GM19372 (cell line): Measurements from ENCODE around the gene SMURF1.
"Not testable (repeated sequence)": the region's sequence is repeated elsewhere in the genome, so short reads cannot be mapped to it uniquely, and the experiment has no call there.

Source experiments
- ATAC-seq: cut with Tn5 transposase; IDR thresholded peaks from one replicate; pipeline ENCODE4 v1.9.1; 2021; ENCODE audit warnings: mild to moderate bottlenecking, low read depth, moderate library complexity; ENCODE audit not compliant: unreplicated experiment

Gene SMURF1

DNA sequence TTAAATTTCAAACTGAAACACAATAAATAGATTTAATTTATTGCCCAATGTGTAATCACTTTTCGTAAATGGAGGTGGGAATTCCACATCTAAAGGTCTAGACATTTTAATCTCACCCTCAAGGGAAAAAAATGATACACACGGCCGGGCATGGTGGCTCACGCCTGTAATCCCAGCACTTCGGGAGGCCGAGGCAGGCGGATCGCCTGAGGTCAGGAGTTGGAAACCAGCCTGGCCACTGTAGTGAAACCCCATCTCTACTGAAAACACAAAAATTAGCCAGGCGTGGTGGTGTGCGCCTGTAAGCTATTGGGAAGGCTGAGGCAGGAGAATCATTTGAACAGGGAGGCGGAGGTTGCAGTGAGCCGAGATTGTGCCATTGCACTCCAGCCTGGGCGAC is 42.4 kb downstream of the SMURF1 start:
- not testable (repeated sequence) for ATAC-seq

DNA sequence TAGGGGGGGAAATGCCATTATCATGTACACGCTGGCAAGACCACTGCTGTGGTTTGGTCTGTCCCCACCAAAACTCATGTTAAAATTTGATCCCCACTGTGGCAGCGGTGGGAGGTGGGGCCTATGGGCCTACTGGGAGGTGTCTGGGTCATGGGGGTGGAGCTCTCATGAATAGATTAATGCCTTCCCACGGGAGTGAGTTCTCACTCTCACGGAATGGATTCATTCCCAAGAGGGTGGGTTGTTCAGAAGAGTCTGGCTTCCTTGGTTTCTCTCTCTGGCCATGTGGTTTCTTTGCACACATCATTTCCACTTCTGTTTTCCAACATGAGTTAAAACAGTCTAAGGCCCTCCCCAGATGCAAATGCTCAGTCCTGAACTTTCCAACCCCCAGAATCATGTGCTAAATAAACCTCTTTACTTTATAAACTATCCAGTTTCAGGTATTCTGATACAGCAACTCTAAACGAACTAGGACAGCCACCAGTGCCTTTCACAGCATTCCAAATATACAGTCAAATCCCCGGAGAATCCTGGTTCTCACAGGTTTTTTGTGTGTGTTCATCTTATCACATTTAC is 44.3 kb downstream of the SMURF1 start:
- no peak for ATAC-seq

DNA sequence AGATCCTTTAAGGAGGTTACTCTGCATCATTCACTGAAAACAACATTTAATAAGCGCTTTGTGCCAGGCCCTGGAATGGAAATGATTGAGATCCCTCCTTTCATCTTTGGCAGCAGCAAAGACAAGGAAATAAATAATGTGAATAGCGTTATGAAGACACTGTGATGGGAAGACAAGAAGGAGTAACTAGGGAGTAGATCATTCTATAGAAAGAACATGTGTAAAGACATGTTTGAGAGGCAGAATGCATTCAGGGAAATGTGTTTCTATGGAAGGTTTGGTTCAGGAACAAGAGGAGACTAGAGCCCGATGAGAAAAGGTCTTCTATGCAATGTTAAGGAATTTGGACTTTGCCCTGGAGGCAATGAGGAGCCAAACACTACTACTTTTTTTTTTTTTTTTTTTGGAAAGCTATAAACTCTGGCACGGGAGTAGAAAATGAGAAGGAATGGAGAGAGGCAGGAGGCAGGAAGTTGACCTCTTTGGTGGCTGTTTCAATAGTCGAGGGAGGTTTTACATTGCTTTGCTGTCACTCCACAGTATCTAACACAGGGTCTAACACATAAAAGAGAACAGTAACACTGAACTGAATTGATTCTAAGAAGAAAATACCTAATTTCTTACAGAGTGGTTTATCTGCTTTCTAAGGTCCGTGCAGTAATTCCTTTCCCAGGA is 44.9 kb downstream of the SMURF1 start:
- no peak for ATAC-seq

DNA sequence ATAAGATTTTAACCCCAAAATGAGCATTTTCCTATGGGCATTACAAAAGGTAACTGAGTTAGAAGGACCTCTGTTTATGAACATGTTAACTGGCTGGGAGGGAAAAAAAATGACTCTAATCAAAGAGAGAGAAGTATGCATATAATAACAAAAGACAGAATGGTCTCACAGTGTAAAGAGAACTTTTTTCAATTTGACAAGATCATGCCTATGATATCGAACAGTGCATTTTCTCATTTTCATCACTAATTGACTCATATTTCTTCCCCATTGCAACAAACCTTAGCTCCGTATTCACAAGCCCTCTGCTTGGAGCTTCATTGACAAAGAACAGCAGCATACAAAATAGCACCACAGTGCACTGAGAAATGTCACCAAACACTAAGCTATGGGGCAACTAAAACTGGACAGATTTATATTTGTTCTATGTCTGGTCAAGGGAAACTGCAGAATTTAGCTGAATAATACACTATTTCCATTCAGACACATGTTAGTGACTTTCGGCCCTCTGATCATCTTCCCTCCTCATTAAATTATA is 45.6 kb downstream of the SMURF1 start:
- ATAC-seq: no peak

DNA sequence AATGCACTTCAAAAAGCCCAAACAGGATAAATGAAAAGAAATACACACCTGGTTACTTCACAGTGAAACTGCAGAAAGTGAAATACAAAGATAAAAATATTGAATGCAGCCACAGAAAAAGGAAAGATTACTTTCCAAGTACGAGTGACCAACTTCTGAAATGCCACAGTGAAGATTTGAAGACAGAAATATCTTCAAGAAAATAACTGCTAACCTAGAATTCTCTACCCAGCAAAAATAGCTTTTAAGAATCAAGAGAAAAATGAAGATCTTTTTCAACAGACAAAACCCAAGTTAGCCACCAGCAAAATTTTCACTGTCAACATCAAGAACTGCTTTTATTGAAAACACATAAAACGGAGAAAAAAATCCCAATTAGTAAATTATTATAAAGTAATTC is 46.2 kb downstream of the SMURF1 start:
- no peak for ATAC-seq

DNA sequence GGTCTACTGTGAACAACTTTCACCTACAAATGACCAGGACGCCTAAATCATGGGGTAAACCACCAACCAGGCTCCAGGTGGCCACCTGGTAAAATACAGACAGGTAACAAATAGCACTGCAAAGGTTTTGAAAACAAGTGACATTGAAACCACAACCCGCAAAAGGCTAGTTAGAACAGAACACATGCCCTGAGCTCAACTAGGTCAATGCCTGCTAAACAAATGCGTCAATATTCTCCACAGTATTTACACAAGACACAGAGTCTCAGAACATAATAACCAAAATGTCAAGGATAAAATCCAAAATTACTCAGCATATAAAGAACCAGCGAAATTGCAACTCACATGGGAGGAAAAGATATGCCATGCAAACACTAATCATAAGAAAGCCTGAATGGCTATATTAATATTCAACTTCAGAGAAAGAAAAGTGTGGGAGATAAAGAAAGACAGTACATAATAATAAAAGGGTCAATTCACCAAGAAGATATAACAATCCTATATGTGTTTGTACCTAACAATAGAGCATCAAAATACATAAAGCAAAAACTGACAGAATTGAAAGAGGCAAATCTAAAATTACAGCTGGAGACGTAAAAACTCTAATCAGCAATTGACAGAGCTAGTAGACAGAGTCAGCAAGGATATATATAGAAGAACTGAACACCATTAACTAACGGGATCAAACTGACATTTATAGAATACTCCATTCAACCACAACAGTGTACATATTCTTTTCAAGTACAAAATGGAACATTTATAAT is 47.6 kb downstream of the SMURF1 start:
- ATAC-seq: no peak

DNA sequence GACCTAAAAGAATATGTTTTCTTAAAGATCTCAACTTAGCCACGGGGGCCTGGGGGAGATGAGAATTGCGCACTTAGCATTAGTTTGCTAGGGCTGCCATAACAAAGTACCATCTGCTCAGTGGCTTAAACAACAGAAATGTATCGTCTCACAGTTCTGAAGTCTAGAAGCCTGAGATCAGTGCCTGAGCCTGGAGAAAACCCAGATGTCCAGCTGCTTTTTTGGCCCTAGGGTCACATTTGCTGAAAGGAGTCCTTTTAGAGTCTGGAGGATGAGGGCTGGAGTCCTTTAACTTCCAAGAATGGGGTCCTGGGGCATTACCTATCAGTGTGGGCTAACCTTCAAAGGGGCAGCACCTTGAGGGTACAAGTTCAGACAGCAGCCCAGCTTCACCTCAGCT is 48.2 kb downstream of the SMURF1 start:
- no peak for ATAC-seq

DNA sequence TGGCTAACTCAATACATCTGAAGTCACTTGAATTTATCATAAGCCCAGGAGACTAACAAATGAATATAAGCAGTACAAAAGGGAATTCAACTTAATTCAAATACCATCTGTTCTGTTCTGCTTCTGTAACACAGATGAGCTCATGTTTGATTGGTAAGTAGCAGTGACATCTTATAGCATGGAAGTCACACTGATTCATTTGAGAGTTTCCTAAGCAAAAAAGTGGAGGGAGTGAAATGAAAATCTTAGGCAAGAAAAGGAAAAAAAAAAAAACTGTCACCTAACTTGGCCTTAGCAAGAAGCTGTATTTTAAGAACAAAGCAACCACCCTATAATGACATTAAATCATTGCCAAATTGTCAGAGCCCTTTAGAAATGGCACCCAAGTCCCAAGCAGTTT is 49.5 kb downstream of the SMURF1 start:
- ATAC-seq: no peak

DNA sequence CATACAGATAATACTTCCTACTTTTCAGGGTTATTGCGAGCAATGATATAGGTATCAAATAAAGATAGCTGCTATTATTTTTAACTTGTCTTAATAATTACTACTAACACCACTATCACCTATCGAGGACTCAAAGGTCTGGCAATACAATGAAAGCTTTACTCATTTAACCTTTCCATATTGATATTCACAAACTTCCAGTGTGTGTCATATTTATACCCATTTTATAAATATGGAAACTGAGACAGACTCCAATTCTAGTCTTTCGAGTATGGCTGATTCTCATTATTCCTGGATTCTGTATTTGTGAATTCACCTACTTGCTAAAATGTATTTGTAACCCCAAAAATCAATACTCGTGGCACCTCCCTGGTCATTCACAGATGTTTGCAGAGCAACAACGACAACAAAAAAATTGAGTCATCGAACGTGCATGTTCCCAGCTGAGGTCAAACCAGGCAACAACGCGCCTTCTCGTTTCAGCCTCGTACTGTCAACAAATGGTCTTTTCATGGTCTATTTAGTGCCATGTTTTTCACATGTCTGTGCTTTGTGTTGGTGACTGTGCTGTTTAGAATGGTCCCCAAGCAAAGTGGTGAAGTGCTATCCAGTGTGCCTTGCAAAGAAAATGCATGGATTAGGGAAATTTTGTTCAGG is 51.7 kb downstream of the SMURF1 start:
- ATAC-seq: no peak

DNA sequence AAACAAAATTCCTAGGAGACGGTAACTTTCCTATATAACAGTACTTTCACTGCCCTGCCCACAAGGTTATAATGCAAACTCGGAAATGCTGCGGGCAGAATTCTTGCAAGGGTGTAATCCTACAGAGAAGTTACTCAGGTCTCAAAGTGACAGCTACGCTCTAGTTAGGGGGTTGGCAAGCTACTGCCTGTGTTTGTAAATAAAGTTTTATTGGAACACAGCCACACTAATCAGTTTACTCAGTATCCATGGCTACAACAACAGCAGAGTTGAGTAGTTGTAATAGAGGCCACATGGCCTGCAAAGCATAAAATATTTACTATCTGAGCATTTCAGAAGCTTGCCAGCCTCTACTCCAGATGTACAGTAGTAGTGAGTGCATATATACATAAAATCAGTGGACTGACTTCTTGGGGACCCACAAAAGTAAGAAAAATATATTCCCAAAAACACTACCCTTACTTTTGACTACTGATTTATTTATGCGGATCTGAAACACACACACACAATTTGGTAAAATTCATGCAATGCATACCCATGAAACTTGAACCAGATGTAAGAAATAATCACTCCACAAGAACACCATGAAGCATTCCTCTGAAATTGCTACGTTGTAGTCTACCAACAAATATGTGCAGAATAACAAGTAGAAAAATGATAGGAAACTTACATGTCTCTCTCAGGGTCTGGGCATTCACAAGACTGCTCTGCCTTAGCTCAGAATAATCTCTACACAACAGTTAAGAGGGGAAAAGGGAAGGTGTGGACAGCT is 53.0 kb downstream of the SMURF1 start:
- ATAC-seq: no peak

DNA sequence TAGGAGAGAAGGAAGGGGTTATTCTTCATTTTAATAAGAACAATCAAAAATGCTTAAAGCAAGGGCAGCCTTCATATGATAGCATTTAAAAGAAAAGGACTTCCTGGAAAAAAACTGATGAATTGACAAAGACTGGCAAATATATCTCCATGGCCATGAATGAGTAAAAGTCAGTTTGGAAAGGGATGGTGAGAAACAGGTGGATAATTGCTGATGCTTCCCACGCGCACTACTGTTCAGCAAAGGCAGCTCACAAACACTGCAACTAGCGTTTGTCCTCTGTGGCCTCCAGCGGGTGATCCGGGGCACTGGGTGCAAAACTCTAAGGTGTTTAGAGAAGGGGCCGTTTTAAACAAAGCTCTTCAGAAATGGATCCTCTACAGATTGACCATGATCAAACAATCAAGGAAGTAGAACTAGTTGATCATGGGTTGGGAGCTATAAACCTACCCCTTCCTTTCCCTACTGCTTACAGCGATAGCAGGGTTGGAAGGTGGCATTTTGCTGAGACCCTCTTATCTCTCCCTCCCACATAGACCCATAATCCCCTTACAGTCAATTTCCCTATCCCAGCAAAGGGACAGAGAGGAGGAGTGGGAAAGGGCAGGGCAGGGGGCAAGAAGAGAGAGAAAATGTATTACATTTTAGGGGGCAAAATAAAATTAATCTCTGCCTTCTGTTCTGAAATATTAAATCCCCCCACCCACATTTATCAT is 53.8 kb downstream of the SMURF1 start:
- ATAC-seq: no peak

DNA sequence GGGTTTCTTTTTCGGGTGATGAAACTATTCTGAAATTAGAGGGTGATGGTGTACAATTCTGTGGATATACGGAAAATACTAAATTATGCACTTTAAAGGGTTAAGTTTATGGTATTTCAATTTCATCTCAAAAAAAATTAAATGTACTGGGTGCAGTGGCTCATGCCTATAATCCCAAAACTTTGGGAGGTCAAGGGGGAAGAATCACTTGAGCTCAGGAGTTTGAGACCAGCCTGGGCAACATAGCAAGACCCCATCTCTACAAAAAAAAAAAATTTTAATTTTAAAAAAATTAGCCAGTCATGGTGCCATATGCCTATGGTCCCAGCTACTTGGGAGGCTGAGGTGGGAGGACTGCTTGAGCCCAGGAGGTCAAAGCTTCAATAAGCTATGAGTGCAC is 57.0 kb downstream of the SMURF1 start:
- no peak for ATAC-seq

DNA sequence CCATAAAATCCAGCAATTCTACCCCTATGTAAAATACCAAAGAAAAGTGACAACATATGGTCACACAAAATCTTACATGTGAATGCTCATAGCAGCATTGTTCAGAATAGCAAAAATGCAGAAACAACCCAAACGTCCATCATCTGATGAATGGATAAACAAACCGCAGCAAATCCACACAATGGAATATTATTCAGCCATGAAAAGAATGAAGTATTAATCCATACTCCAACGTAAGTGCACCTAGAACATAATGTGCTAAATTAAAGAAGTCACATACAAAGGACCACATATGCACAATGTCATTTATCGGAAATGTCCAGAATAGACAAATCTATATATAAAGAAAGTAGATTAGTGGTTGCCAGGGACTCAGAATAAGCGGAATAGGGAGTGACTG is 57.4 kb downstream of the SMURF1 start:
- ATAC-seq: no peak

DNA sequence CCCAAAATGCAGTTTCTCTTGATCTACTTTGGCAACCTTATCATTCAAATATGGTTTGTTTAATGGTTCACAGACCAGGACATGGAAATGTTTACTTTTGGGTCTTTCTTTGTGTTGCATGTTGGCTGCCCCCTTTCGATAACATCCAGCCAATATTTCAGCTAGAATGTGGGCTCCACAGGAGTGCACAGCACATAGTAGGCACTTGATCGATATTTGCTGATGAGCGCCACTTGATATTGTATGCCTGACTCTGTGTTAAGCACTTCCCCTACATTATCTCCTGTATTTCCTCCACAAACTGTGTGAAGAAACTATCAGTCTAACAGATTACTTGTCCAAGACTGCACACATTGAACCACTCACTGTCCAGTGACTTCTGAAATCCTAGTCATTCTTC is 60.2 kb downstream of the SMURF1 start:
- ATAC-seq: no peak

DNA sequence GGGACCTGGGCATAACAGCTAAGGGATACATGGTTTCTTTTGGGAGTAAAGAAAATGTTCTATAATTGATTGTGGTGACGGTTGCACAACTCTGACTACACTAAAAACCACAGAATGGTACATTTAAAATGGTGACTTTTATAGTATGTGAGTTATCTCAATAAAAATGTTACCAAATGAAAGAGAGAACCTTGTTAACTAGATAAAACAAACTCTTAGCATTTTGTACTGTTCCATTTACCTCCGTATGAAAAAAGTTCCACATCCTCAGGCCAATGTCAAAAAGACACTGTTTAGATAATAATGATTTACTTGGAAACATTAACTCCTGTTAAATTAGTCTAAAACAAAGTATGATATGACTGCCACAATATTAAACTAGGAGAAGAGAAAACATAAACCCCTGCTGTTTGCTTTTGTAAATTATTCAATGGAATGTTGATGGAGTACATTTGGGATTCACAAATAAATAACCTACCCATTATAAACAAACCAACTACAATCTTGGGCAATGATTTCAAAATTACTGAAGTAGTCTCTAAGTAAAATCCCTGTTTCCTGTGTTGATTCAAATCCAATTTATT is 60.7 kb downstream of the SMURF1 start:
- no peak for ATAC-seq

DNA sequence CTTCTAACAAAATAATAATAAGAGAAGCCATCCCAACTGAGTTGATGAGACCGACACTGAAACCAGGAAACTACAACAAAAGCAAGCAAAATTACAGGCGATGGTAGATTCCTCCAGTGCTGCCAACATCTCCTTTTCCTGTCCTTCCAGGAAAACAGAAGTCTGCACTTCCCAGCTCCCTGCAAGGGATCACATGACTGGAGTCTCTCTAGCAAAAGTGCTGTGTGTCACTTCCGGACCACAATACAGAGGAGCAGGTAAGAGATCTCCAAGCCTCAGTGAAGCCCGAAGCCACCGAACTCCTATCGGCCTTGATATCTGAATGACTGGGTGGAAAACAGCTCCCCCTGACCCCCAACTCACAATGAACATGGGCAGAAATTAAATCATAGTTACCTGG is 63.2 kb downstream of the SMURF1 start:
- no peak for ATAC-seq

DNA sequence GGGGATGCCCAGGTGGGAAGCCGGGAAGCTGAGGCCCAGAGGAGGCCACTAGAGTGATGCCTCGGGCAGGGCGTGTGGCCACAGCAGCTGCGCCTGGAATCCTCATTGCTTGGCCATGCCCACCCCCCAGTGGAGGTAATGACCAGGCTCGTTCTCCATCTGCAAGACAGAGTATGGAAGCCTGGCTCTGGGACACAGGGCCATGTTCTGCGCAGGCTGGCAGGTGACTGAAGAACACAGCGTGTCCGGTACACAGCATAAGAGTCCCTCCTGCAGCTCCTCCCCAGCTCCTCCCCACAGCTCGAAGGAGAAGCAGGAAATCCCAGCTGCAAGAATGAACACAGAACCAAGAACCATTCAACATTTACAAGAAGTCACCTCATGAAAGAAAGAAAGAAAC is 64.8 kb downstream of the SMURF1 start:
- no peak for ATAC-seq

DNA sequence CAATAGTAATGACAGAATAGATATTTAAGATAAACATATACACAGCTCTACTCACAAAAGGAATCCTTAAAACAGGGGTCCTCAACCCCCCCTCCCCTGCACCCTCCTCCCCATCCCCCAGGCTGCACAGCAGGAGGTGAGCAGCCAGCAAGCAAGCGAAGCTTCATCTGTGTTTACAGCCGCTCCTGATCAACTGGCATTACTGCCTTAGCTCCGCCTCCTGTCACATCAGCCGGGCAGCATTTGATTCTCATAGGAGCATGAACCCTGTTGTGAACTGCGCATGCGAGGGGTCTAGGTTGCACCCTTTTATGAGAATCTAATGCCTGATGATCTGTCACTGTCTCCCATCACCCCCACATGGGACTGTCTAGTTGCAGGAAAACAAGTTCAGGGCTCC is 65.5 kb downstream of the SMURF1 start:
- ATAC-seq: no peak

DNA sequence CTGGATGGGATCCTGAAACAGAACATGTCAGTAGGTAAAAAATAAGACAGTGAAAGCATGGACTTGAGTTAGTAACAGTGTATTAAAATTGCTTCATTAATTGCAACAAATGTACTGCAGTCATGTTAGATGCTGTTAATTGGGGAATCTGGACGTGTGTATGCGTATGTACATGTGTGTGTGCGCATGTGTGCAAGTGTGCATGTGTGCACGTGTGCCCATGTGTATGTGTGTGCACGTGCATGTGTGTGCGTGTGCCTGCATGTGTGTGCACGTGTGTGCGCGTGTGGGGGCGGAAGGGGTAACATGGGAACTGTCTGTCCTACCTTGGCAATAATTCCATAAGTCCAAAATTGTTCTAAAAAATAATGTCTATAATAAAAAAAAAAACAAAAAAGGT is 67.3 kb downstream of the SMURF1 start:
- no peak for ATAC-seq
